ENCODE results near the gene PGK1.
"Not testable (repeated sequence)": the region's sequence is repeated elsewhere in the genome, so short reads cannot be mapped to it uniquely, and the experiment has no call there.

PGK1 gene

GRCh38 chrX:78075787-78076389 is 28.2 kb upstream of the PGK1 start:
- Histone ChIP-seq H2AFZ (ENCODE audit: low read depth, low read length) (no peak overlapping the region), H3K36me3 (replicated peaks; ENCODE audit: low read depth, low read length) (no peaks in the 10 kb centered on the region), H3K9ac (ENCODE audit: low read length) (no peak overlapping the region), H3K27ac (ENCODE audit: low read length) (no peak overlapping the region), H3K4me1 (ENCODE audit: low read length) (no peaks in the 10 kb centered on the region), H3K27me3 (ENCODE audit: low read depth, low read length) (no peaks in the 10 kb centered on the region), H4K20me1 (ENCODE audit: insufficient read depth, low read length) (no peaks in the 10 kb centered on the region), H3K9me3 (ENCODE audit: insufficient read depth, low read length) (0 out of 2 replicates have a peak, but pooled peaks cover 5% of the 10 kb centered on the region), H3K4me2 (ENCODE audit: low read length) (no peak overlapping the region), H3K79me2 (ENCODE audit: low read length) (no peaks in the 10 kb centered on the region), H3K4me3 (ENCODE audit: low read length) (no peak overlapping the region)
- TF ChIP-seq CTCF (IDR thresholded peaks at IDR 0.05; ENCODE audit: low read depth, low read length) (no peak), EZH2phosphoT487 (IDR thresholded peaks at IDR 0.05; ENCODE audit: low read depth) (no peak)

- H3K36me3 ChIP-seq (replicated peaks; ENCODE audit: low read depth, low read length); H3K4me1 ChIP-seq (ENCODE audit: low read length); H3K9ac ChIP-seq (ENCODE audit: low read length); H3K4me2 ChIP-seq (ENCODE audit: low read length); H4K20me1 ChIP-seq (ENCODE audit: insufficient read depth, low read length); H2AFZ ChIP-seq (ENCODE audit: low read depth, low read length); H3K4me3 ChIP-seq (ENCODE audit: low read length); H3K9me3 ChIP-seq (ENCODE audit: insufficient read depth, low read length); H3K27ac ChIP-seq (ENCODE audit: low read length); H3K27me3 ChIP-seq (ENCODE audit: low read depth, low read length); H3K79me2 ChIP-seq (ENCODE audit: low read length): not testable (repeated sequence)
These were observed 22.6 kb upstream of the PGK1 start for GRCh38 chrX:78081413-78081812.

GRCh38 chrX:78092296-78092695 is 11.8 kb upstream of the PGK1 start:
- H3K4me2 ChIP-seq (ENCODE audit: low read length), result peak overlapping the region; percentile 70
- no peak overlapping the region for H3K27ac ChIP-seq (ENCODE audit: low read length)
- H3K79me2 ChIP-seq (ENCODE audit: low read length), result no peaks in the 10 kb centered on the region
- H3K4me3 ChIP-seq (ENCODE audit: low read length), result peak overlapping the region; percentile 50; the same call in 1 of the 2 replicates
- H3K27me3 ChIP-seq (ENCODE audit: low read depth, low read length), result no peaks in the 10 kb centered on the region
- no peaks in the 10 kb centered on the region for H3K36me3 ChIP-seq (replicated peaks; ENCODE audit: low read depth, low read length)
- H3K9ac ChIP-seq (ENCODE audit: low read length), result no peak overlapping the region; the same call in 1 of the 2 replicates
- H2AFZ ChIP-seq (ENCODE audit: low read depth, low read length), result peak overlapping the region; percentile 91
- peak; percentile 72 for TF ChIP-seq CTCF (IDR thresholded peaks at IDR 0.05; ENCODE audit: low read depth, low read length)
- no peak for TF ChIP-seq EZH2phosphoT487 (IDR thresholded peaks at IDR 0.05; ENCODE audit: low read depth)
- H4K20me1 ChIP-seq (ENCODE audit: insufficient read depth, low read length), result no peaks in the 10 kb centered on the region
- peaks cover 10% of the 10 kb centered on the region for H3K4me1 ChIP-seq (ENCODE audit: low read length)
- H3K9me3 ChIP-seq (ENCODE audit: insufficient read depth, low read length), result no peaks in the 10 kb centered on the region

- no peak overlapping the region for H3K4me2 ChIP-seq (ENCODE audit: low read length)
- no peaks in the 10 kb centered on the region for H3K27me3 ChIP-seq (ENCODE audit: low read depth, low read length)
- H3K79me2 ChIP-seq (ENCODE audit: low read length), result no peaks in the 10 kb centered on the region
- no peak overlapping the region for H3K9ac ChIP-seq (ENCODE audit: low read length)
- H3K36me3 ChIP-seq (replicated peaks; ENCODE audit: low read depth, low read length), result no peaks in the 10 kb centered on the region
- peaks cover 20% of the 10 kb centered on the region for H3K4me1 ChIP-seq (ENCODE audit: low read length)
- no peak overlapping the region for H3K4me3 ChIP-seq (ENCODE audit: low read length)
- no peak overlapping the region for H3K27ac ChIP-seq (ENCODE audit: low read length)
- TF ChIP-seq CTCF (IDR thresholded peaks at IDR 0.05; ENCODE audit: low read depth, low read length) (no peak), EZH2phosphoT487 (IDR thresholded peaks at IDR 0.05; ENCODE audit: low read depth) (no peak)
- no peaks in the 10 kb centered on the region for H4K20me1 ChIP-seq (ENCODE audit: insufficient read depth, low read length)
- no peak overlapping the region for H2AFZ ChIP-seq (ENCODE audit: low read depth, low read length)
- no peaks in the 10 kb centered on the region for H3K9me3 ChIP-seq (ENCODE audit: insufficient read depth, low read length)
These were observed 5.9 kb upstream of the PGK1 start for GRCh38 chrX:78098108-78098507.

Measured in OCI-LY3 (cell line).